Activated CD8-positive, alpha-beta memory T cell treated with anti-CD3 and anti-CD28 coated beads for 48 hours (primary cell): ENCODE measurements around the gene HELZ.
"Not testable (repeated sequence)": the region's sequence is repeated elsewhere in the genome, so short reads cannot be mapped to it uniquely, and the experiment has no call there.

Experiments used
- DNase-seq, 3 experiments: peaks; one replicate each; pipeline ENCODE4 v3.0.0-alpha.2; 2020; ENCODE audit warnings: low read depth in 2 of 3, low spot score in 2 of 3

HELZ gene

GRCh38 chr17:67245073-67245693 is at the start of gene HELZ:
Gene HELZ (minus strand): TSS chr17:67245196. CDS start chr17:67218804, 26,392 bp downstream.
- peak in 2 of 3 experiments; percentile 38 to 49 for DNase-seq

GRCh38 chr17:67293251-67294203 is 48.5 kb upstream of the HELZ start:
- DNase-seq = peak; percentile 15 to 38 (median 18)

- no peak for DNase-seq
Measured at GRCh38 chr17:67290711-67291291, 45.8 kb upstream of the HELZ start.

- no peak for DNase-seq
Measured at GRCh38 chr17:67290244-67290643, 45.2 kb upstream of the HELZ start.

GRCh38 chr17:67289181-67289876 is 44.3 kb upstream of the HELZ start:
- DNase-seq = no peak

- DNase-seq = not testable (repeated sequence)
Measured at GRCh38 chr17:67286826-67287225, 41.8 kb upstream of the HELZ start.

GRCh38 chr17:67285360-67285759 is 40.4 kb upstream of the HELZ start:
- no peak for DNase-seq

- no peak for DNase-seq
Measured at GRCh38 chr17:67283731-67284516, 38.9 kb upstream of the HELZ start.

GRCh38 chr17:67281743-67282142 is 36.7 kb upstream of the HELZ start:
- DNase-seq = no peak

GRCh38 chr17:67281053-67281452 is 36.1 kb upstream of the HELZ start:
- no peak for DNase-seq

GRCh38 chr17:67280279-67280678 is 35.3 kb upstream of the HELZ start:
- no peak for DNase-seq

- DNase-seq = no peak
Measured at GRCh38 chr17:67279115-67279514, 34.1 kb upstream of the HELZ start.

GRCh38 chr17:67278363-67278762 is 33.4 kb upstream of the HELZ start:
- DNase-seq = no peak

GRCh38 chr17:67276075-67276474 is 31.1 kb upstream of the HELZ start:
- no peak for DNase-seq

- DNase-seq = no peak
Measured at GRCh38 chr17:67274466-67274865, 29.5 kb upstream of the HELZ start.

GRCh38 chr17:67273900-67274299 is 28.9 kb upstream of the HELZ start:
- no peak for DNase-seq

GRCh38 chr17:67272312-67273047 is 27.5 kb upstream of the HELZ start:
- no peak for DNase-seq

- not testable (repeated sequence) for DNase-seq
Measured at GRCh38 chr17:67271187-67271586, 26.2 kb upstream of the HELZ start.

GRCh38 chr17:67270416-67270815 is 25.4 kb upstream of the HELZ start:
- no peak for DNase-seq

GRCh38 chr17:67266496-67266895 is 21.5 kb upstream of the HELZ start:
- DNase-seq = no peak
